H1 (cell line): Measurements from ENCODE around the gene ERI3. TPM values are rescaled to one million over a fixed set of nuclear protein-coding genes. Genes with fewer than 3 reads are reported as not detected.

Experiments used
- CTCF ChIA-PET: fragments of 300-600 bp; sonication (Branson Sonifier 250); formaldehyde crosslinking; loops from one replicate; lab custom pipeline; 2021; ENCODE audit not compliant: partially characterized antibody; lab: Charles Lee
- POLR2A ChIA-PET: fragments of 300-600 bp; sonication (Branson Sonifier 250); formaldehyde crosslinking; loops from one replicate; lab custom pipeline; 2021; ENCODE audit warnings: inconsistent platforms; ENCODE audit not compliant: partially characterized antibody; lab: Charles Lee
- DNase-seq, 2 experiments: peaks; one replicate each; pipeline versions ENCODE4 v3.0.0 to v3.0.0-alpha.2; 2010 to 2022; ENCODE audit warnings: low spot score in 2 of 2, low read depth in 1 of 2, mixed read lengths in 1 of 2
- FAIRE-seq: peaks from 2 replicates; lab custom pipeline; 2011; peaks lifted over from hg19 to GRCh38; lab: Jason Lieb, UNC
- H2AFZ ChIP-seq: 2 replicates; pipeline ENCODE4 v1.8.1; 2012; ENCODE audit warnings: low read length, inconsistent platforms
- H2AK5ac ChIP-seq: 2 replicates; pipeline ENCODE4 v1.6.1; 2013; ENCODE audit warnings: low read depth, low read length
- H2BK120ac ChIP-seq: replicated peaks from 2 replicates; pipeline ENCODE3; 2013; ENCODE audit warnings: low read depth, low read length, inconsistent platforms
- H2BK12ac ChIP-seq: 2 replicates; pipeline ENCODE4 v1.6.1; 2013; ENCODE audit warnings: low read depth, low read length
- H2BK15ac ChIP-seq: 2 replicates; pipeline ENCODE4 v1.6.1; 2013; ENCODE audit warnings: low read length
- H2BK20ac ChIP-seq: 2 replicates; pipeline ENCODE4 v1.6.1; 2013; ENCODE audit warnings: low read length
- H2BK5ac ChIP-seq: 2 replicates; pipeline ENCODE4 v1.6.1; 2013; ENCODE audit warnings: low read depth, low read length
- H3K14ac ChIP-seq: 2 replicates; pipeline ENCODE4 v1.6.1; 2013; ENCODE audit warnings: inconsistent platforms; ENCODE audit not compliant: insufficient read length
- H3K18ac ChIP-seq: 2 replicates; pipeline ENCODE4 v1.6.1; 2013; ENCODE audit warnings: low read length; ENCODE audit errors: extremely low read depth
- H3K23ac ChIP-seq: 2 replicates; pipeline ENCODE4 v1.6.1; 2013; ENCODE audit warnings: inconsistent platforms; ENCODE audit not compliant: insufficient read length
- H3K23me2 ChIP-seq: 2 replicates; pipeline ENCODE4 v1.6.1; 2013; ENCODE audit warnings: low read depth, low read length
- H3K27ac ChIP-seq: 2 replicates; pipeline ENCODE4 v1.6.1; 2011; ENCODE audit warnings: low read depth, low read length, inconsistent platforms
- H3K27me3 ChIP-seq, 4 experiments: replicated peaks in 1 of 4; 1 replicate in 1 of 4; 2 replicates in 3 of 4; pipeline versions ENCODE4 v1.6.1 to v1.8.1; 2011 to 2013; ENCODE audit warnings: low read length in 3 of 4, mild to moderate bottlenecking in 3 of 4, inconsistent platforms in 2 of 4, mixed read lengths in 2 of 4, moderate library complexity in 1 of 4; ENCODE audit not compliant: control insufficient read depth in 3 of 4, insufficient read depth in 3 of 4; ENCODE audit errors: extremely low read depth in 1 of 4
- H3K36me3 ChIP-seq, 4 experiments: 2 replicates each; pipeline versions ENCODE4 v1.6.1 to v1.8.1; 2011 to 2013; ENCODE audit warnings: mild to moderate bottlenecking in 4 of 4, low read length in 3 of 4, moderate library complexity in 2 of 4, control low read depth in 1 of 4, inconsistent platforms in 1 of 4; ENCODE audit not compliant: insufficient read depth in 4 of 4, control insufficient read depth in 2 of 4
- H3K4ac ChIP-seq: replicated peaks from 2 replicates; pipeline ENCODE3; 2013; ENCODE audit warnings: low read length, low read depth, mixed read lengths, inconsistent platforms; ENCODE audit not compliant: insufficient read length
- H3K4me1 ChIP-seq, 4 experiments: replicated peaks in 1 of 4; 1 replicate in 1 of 4; 2 replicates in 3 of 4; pipeline versions ENCODE4 v1.6.1 to v1.8.1; 2011 to 2013; ENCODE audit warnings: low read length in 3 of 4, inconsistent platforms in 2 of 4, mixed read lengths in 1 of 4; ENCODE audit not compliant: insufficient read depth in 4 of 4, control insufficient read depth in 3 of 4
- H3K4me2 ChIP-seq, 2 experiments: 2 replicates each; pipeline versions ENCODE4 v1.6.1 to v1.8.1; 2011 to 2013; ENCODE audit warnings: low read depth in 2 of 2, low read length in 2 of 2, control low read depth in 1 of 2, inconsistent platforms in 1 of 2, mild to moderate bottlenecking in 1 of 2; ENCODE audit not compliant: insufficient read depth in 1 of 2
- H3K4me3 ChIP-seq, 4 experiments: fragments of 200-600, 300-600 bp in 1 of 4; sonication (generic), shearing (Covaris generic), sonication (Bioruptor Twin) in 1 of 4; 2 replicates each; pipeline versions ENCODE4 v1.5.1 to v1.8.1; 2011 to 2016; ENCODE audit warnings: low read length in 4 of 4, low read depth in 3 of 4, control low read depth in 2 of 4, inconsistent platforms in 2 of 4, mild to moderate bottlenecking in 2 of 4, mixed read lengths in 1 of 4, moderate library complexity in 1 of 4; ENCODE audit not compliant: insufficient read depth in 2 of 4; ENCODE audit errors: extremely low read depth in 1 of 4
- H3K56ac ChIP-seq: replicated peaks from 2 replicates; pipeline ENCODE3; 2013; ENCODE audit warnings: low read depth, mild to moderate bottlenecking, mixed read lengths, low read length, inconsistent platforms; ENCODE audit not compliant: insufficient read length
- H3K79me1 ChIP-seq: 2 replicates; pipeline ENCODE4 v1.6.1; 2013; ENCODE audit warnings: low read depth, low read length, control low read depth
- H3K79me2 ChIP-seq, 2 experiments: 2 replicates each; pipeline versions ENCODE4 v1.6.1 to v1.8.1; 2012 to 2013; ENCODE audit warnings: low read length in 2 of 2, mild to moderate bottlenecking in 2 of 2, inconsistent platforms in 1 of 2; ENCODE audit not compliant: insufficient read depth in 2 of 2, control insufficient read depth in 1 of 2
- H3K9ac ChIP-seq, 4 experiments: replicated peaks in 1 of 4; 1 replicate in 1 of 4; 2 replicates in 3 of 4; pipeline versions ENCODE4 v1.6.1 to v1.8.1; 2011 to 2013; ENCODE audit warnings: low read depth in 3 of 4, low read length in 3 of 4, control low read depth in 2 of 4, mild to moderate bottlenecking in 2 of 4, moderate library complexity in 2 of 4, inconsistent platforms in 1 of 4; ENCODE audit errors: extremely low read depth in 1 of 4
- H3K9me3 ChIP-seq, 2 experiments: 2 replicates each; pipeline versions ENCODE4 v1.6.1 to v1.8.1; 2012 to 2013; ENCODE audit warnings: mild to moderate bottlenecking in 2 of 2, moderate library complexity in 2 of 2, control low read depth in 1 of 2, inconsistent platforms in 1 of 2, low read depth in 1 of 2, low read length in 1 of 2, mixed read lengths in 1 of 2; ENCODE audit not compliant: insufficient read depth in 2 of 2
- H4K20me1 ChIP-seq, 2 experiments: replicated peaks in 1 of 2; 2 replicates each; pipeline versions ENCODE3 to v1.8.1; 2011 to 2013; ENCODE audit warnings: inconsistent platforms in 2 of 2, low read length in 2 of 2, mild to moderate bottlenecking in 1 of 2; ENCODE audit not compliant: insufficient read depth in 2 of 2, control insufficient read depth in 1 of 2
- H4K5ac ChIP-seq: 2 replicates; pipeline ENCODE4 v1.6.1; 2013; ENCODE audit warnings: low read length, low read depth, mixed read lengths, inconsistent platforms; ENCODE audit not compliant: insufficient read length
- H4K8ac ChIP-seq: 2 replicates; pipeline ENCODE4 v1.8.0; 2013; ENCODE audit warnings: mild to moderate bottlenecking, moderate library complexity, low read length, inconsistent platforms; ENCODE audit not compliant: insufficient read depth; ENCODE audit errors: extremely low read depth
- H4K91ac ChIP-seq: replicated peaks from 2 replicates; pipeline ENCODE3; 2013; ENCODE audit warnings: low read length, mixed read lengths, inconsistent platforms; ENCODE audit not compliant: insufficient read length
- ASH2L ChIP-seq: fragments of 200-600, 300-600 bp; sonication (generic); IDR thresholded peaks from one replicate; pipeline ENCODE4 v1.7.1; 2017; ENCODE audit warnings: low read length
- CBX8 ChIP-seq: fragments of 300-800, 300-1000 bp; sonication (generic); IDR thresholded peaks from 2 replicates; pipeline ENCODE4 v1.7.1; 2016; ENCODE audit warnings: low read depth, low read length, borderline replicate concordance
- GABPA ChIP-seq: IDR thresholded peaks from 2 replicates; pipeline ENCODE4 v1.6.1; 2011; ENCODE audit warnings: mild to moderate bottlenecking, low read length, moderate library complexity, borderline replicate concordance; ENCODE audit not compliant: insufficient read depth
- KDM4A ChIP-seq: IDR thresholded peaks from one replicate; pipeline ENCODE4 v1.7.1; 2012; ENCODE audit warnings: low read depth, mild to moderate bottlenecking, moderate library complexity, low read length, inconsistent platforms; ENCODE audit not compliant: severe bottlenecking
- KDM5A ChIP-seq: fragments of 200-600 bp; IDR thresholded peaks from 2 replicates; pipeline ENCODE4 v1.7.1; 2012; ENCODE audit warnings: mild to moderate bottlenecking, low read length, inconsistent platforms, mixed read lengths
- NANOG ChIP-seq: IDR thresholded peaks from 2 replicates; pipeline ENCODE4 v1.6.1; 2011; ENCODE audit warnings: low read length, low read depth, mild to moderate bottlenecking, inconsistent platforms; ENCODE audit not compliant: insufficient read depth, poor library complexity, severe bottlenecking
- NRF1 ChIP-seq: IDR thresholded peaks from 2 replicates; pipeline ENCODE4 v1.6.1; 2011; ENCODE audit warnings: mild to moderate bottlenecking, low read depth, low read length, improper control_type of control experiment
- RAD21 ChIP-seq, 2 experiments: IDR thresholded peaks in 1 of 2; conservative IDR thresholded peaks in 1 of 2; 2 replicates each; pipeline ENCODE4 v1.6.1; 2011; ENCODE audit warnings: low read depth in 2 of 2, low read length in 2 of 2, improper control_type of control experiment in 1 of 2, inconsistent platforms in 1 of 2, mild to moderate bottlenecking in 1 of 2, moderate library complexity in 1 of 2
- YY1 ChIP-seq: IDR thresholded peaks from 2 replicates; pipeline ENCODE4 v1.6.1; 2011; ENCODE audit warnings: low read depth, mild to moderate bottlenecking, low read length
- WGBS, 2 experiments: shearing (Covaris generic) in 1 of 2; methylation state at CpG; one replicate each; pipeline versions ENCODE4 v1.1.6 to v1.1.7; 2013 to 2015; ENCODE audit warnings: low lambda C conversion rate in 2 of 2, mixed read lengths in 2 of 2, inconsistent platforms in 1 of 2, low coverage in 1 of 2, missing lambda C conversion rate in 1 of 2; ENCODE audit not compliant: insufficient replicate concordance in 2 of 2, insufficient coverage in 1 of 2, insufficient read length in 1 of 2; ENCODE audit errors: extremely low coverage in 1 of 2, missing lambda C conversion rate in 1 of 2; 5-methylcytosine and 5-hydroxymethylcytosine counted together
- polyA plus RNA-seq, 7 experiments: library from polyadenylated mRNA; depleted of rRNA in 3 of 7; stranded (reverse) in 5 of 7; unstranded in 2 of 7; fragments of >200 nt in 5 of 7; fragments of 200-250 nt in 2 of 7; gene quantifications; 1 replicate in 5 of 7; 2 replicates in 1 of 7; 4 replicates in 1 of 7; pipeline versions ENCODE4 v1.2.1 to v1.2.3, GENCODE V29; 2011 to 2013; ENCODE audit warnings: missing spikeins in 2 of 7, mixed read lengths in 2 of 7
- total RNA-seq: library from RNA; stranded (reverse); fragmentation: NEBNext Ultra II Directional; extraction: Animal tissue kit (Norgen Biotek cat#: 25700); gene quantifications from 2 replicates; pipeline ENCODE4 v1.2.1, GENCODE V29; 2021

ERI3 gene
- total and polyA plus RNA-seq, 2 of the 8 experiments (the other 6 are each of a cell fraction or from before 2014, with no cell fraction given) = 81.1 to 199 TPM

DNA sequence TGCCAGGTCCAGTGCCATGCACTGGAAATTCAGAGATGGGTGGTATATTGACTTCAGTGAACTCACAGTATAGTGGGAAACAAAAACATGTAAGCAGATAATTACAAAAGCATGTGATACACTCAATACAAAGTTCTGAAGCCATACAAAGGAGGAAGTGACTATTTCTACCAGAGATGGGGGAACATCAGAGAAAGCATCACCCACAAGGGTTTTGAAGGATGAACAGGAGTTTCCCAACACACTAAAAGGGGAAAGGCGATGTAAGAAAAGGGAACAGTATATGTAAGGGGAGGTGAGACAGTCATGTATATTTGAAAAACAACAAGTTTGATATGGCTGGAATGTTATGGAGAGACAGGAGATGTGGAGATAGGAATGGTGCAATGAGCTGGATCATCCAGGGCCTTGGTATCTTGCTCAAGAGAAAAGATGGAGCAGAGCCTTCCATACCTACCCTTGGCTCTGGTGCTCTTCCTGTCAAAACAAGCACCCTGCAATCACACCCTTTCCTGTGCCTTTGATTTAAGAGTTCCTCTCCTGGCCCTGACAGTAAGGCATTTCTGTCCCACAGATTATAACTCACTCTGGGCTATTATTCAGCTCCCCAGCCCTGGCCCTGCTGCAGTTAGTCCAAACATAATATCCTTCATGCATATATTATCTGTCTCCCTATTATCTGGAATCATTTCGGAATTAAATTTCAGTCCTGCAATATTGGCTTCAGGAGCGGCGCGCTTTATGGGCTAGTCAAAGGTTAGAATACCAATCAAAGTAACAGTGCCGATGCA, 81.3 kb downstream of the ERI3 start:
- no peak overlapping the region for H3K27ac ChIP-seq
- no peak overlapping the region for H4K5ac ChIP-seq
- H2BK15ac ChIP-seq = no peak overlapping the region
- no peaks in the 10 kb centered on the region for H3K23me2 ChIP-seq
- no peak overlapping the region for H2BK120ac ChIP-seq
- H2BK12ac ChIP-seq = no peak overlapping the region
- H3K4me3 ChIP-seq = no peak overlapping the region
- no peak overlapping the region for H3K23ac ChIP-seq
- no peak overlapping the region for H3K4ac ChIP-seq
- FAIRE-seq (no peak), DNase-seq (no peak)
- no peak overlapping the region for H3K14ac ChIP-seq
- ChIA-PET CTCF (interaction anchor here (0.6 to 5.1 kb wide), 11 partner anchors 11 to 260 kb away, joined by 3 to 40 read pairs (median 4); no protein-coding TSS in a partner anchor), POLR2A (no interaction called here)
- H3K56ac ChIP-seq = no peak overlapping the region
- no peak overlapping the region for H2BK20ac ChIP-seq
- no peak overlapping the region for H3K18ac ChIP-seq
- TF ChIP-seq GABPA (no peak), NANOG (no peak), CBX8 (no peak), ASH2L (no peak), YY1 (no peak), KDM4A (no peak), NRF1 (no peak), RAD21 (IDR thresholded peaks at IDR 0.05 in 1 of 2, conservative IDR thresholded peaks at IDR 0.05 in 1 of 2; ENCODE audit: low read depth in 2 of 2, low read length in 2 of 2) (no peak), KDM5A (no peak)
- 96% methylated on average over 6 of the region's 6 CpGs; no CpG with 5 or more reads in 1 of the 2 experiments for WGBS, 2 experiments
- no peaks in the 10 kb centered on the region for H3K27me3 ChIP-seq
- H2AFZ ChIP-seq = no peak overlapping the region
- peaks cover 9% of the 10 kb centered on the region; the same call in 1 of the 2 replicates for H3K79me1 ChIP-seq
- H4K20me1 ChIP-seq = no peaks in the 10 kb centered on the region
- H4K8ac ChIP-seq = no peak overlapping the region
- no peak overlapping the region for H4K91ac ChIP-seq
- H3K79me2 ChIP-seq = no peaks in the 10 kb centered on the region
- no peaks in the 10 kb centered on the region for H3K36me3 ChIP-seq
- no peak overlapping the region for H3K4me2 ChIP-seq
- no peak overlapping the region for H3K9ac ChIP-seq
- H3K4me1 ChIP-seq = peaks cover 0 to 4% (median 1%) of the 10 kb centered on the region in 4 experiments; a peak in 3 of 7 replicates
- no peaks in the 10 kb centered on the region for H3K9me3 ChIP-seq
- no peak overlapping the region for H2AK5ac ChIP-seq
- no peak overlapping the region for H2BK5ac ChIP-seq
